ENCODE data around the gene BHLHE23. TPM values are rescaled to one million over a fixed set of nuclear protein-coding genes. Genes with fewer than 3 reads are reported as not detected.

Gene BHLHE23
- not detected for polyA plus RNA-seq (ENCODE audit: insufficient read depth in 1 of 5, insufficient read length in 5 of 5, low replicate concordance in 1 of 5)
- long read RNA-seq, donor 1 = 0 reads
- long read RNA-seq, donor 2 = 0 reads
- long read RNA-seq, donor 3 = 0 reads
- long read RNA-seq, donor 4 = 0 reads
- long read RNA-seq, donor 5 = 0 reads
- long read RNA-seq, donor 6 = 0 reads
- long read RNA-seq, donor 7 = 0 reads
- long read RNA-seq, donor 8 = 0 reads

DNA sequence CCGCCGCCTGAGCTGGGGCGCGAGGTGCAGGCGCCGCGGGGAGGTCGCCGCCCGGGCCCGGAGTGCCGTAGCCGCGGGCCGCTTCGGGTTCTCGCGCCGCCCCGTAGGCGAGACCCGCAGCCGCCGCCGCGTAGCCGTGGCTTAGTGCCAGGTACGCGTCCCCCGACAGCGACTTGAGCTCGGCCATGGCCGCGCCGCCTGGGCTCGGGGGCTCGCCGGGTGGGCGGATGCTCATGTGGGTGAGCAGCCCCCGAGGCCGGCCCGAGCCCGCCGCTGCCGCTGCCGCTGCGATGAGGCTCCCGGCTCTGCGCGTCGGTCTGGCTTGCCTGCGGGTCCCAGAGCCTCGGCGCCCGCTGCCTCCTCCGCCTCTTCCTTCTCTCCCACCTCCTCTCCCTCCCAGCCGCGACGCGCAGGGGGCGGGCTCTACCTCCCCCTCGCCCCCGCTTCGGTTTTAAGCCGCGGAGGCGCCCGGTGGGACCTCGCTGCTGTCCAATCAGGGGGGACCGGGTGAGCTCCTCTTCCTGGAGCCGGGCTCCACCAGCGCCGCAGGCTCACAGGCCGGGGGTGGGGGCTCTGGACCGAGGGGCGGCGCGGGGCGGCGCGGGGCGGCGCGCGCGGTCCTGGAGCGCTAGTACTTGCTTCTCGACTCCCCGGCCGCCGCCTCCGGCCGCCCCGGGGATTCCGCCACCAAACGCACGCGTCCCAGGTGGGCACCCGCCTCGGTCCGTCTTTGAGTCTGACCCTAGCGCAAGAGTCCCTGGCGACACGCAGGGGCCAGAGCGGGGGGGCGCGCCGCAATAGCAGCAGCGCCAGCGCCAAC is at the start of gene BHLHE23:
Gene BHLHE23 (minus strand): TSS at position 425 of the 820 bp plus-strand sequence. CDS start 190 bp downstream, at position 235.
- no peak for DNase-seq

DNA sequence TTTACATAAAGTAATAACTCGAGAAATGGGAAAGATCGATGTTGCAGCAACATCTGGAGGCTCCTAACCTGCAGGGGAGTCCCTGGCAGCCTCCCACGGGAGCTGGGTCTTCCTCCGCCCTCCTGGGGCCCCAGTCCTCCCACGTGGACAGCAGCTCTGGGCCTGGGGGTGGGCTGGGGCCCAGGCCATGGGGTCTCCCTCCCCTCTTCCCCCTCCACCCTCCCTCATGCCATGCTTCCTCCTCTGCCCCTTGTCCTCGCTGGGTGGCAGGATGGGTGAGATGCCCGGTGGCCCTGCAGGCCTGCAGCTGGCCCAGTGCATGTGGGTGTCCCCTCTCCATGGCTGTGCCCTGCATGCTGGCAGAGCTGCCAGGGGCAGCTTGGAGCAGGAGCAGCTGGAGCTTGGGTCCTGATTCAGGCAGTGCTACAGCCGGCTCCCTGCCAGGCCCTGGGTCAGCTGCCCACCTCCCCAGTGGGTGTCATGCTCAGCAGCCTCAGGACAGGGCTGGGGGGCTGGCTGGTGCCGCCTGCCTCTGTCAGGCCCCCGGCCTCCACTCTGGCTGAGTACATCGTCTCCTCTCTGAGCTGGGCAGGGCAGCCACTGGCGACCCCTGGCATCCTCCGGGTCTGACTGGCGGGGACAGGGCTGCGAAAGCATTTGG is 48.9 kb upstream of the BHLHE23 start:
- DNase-seq = no peak

DNA sequence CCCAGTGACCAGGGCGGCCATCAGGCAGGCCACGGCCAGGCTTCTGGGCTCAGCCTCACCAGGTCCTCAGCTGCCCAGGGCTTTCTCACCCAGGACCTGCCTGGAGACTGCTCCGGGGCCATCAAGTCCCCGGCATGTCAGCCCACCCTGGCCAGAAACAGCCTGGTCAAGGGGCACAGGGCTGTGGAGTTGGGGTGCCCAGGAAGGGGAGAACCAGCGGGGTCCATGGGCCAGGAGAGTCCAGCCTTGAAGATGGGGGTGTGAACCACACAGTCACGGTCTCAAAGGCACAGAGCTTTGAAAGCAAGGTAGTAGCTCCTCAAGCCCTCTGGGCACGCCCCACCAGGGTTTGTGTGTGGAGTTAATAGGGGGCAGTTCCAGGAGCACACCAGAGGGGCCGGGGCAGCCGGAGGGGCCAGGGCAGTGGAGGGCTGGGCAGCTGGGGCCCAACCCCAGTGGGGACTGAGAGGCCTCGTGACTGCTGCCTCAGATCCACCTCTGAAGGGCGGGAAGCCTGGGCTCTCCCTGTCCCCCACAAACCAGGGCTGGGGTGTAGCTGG is 48.0 kb upstream of the BHLHE23 start:
- DNase-seq = no peak

DNA sequence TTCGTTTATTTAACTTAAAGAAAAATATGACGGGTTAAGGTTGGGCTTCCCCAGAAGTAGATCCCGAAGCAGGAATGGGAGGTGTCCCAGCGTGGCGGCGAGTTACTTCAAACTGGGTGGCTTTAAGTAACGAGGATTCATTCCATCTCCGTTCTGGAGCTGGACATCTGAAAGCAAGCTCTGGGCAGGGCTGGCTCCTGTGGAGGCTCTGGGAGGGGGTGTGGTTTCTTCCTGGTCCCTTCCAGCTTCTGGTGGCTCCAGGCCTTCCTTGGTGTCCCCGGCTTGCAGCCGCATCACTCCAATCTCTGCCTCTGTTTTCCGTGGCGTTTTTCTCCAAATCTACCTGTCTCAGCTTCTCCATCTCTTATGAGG is 47.3 kb upstream of the BHLHE23 start:
- DNase-seq = no peak

DNA sequence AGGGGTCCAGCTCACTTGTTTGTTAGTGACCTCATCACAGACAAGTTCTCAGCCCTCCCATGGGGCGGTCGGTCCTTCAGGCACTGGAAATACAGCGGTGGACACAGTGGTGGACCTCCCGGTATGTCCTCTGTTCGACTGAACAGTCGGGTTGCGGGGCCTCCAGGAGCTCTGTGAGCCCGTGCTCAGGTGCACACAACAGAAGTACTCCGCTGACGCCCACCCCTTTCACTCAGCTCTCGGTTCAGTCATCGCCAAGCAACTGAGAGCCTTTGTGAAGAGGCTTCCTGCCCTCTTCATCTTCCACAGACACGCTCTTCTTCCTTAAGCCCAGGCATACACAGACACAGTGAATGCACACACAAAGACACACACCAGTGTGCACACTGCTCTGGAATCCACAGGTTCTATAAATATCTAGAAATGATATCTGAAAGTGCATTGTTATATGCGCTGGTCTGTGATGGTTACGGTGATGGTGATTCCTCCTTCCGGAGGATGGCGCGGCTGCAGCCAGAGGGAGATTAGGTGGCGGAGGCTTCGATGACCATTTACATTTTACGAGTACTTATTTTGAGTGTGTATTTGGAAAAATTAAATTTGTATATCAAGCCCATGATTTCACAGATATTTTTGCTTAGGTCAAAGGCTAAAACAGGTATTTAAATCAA is 46.8 kb upstream of the BHLHE23 start:
- DNase-seq = no peak

DNA sequence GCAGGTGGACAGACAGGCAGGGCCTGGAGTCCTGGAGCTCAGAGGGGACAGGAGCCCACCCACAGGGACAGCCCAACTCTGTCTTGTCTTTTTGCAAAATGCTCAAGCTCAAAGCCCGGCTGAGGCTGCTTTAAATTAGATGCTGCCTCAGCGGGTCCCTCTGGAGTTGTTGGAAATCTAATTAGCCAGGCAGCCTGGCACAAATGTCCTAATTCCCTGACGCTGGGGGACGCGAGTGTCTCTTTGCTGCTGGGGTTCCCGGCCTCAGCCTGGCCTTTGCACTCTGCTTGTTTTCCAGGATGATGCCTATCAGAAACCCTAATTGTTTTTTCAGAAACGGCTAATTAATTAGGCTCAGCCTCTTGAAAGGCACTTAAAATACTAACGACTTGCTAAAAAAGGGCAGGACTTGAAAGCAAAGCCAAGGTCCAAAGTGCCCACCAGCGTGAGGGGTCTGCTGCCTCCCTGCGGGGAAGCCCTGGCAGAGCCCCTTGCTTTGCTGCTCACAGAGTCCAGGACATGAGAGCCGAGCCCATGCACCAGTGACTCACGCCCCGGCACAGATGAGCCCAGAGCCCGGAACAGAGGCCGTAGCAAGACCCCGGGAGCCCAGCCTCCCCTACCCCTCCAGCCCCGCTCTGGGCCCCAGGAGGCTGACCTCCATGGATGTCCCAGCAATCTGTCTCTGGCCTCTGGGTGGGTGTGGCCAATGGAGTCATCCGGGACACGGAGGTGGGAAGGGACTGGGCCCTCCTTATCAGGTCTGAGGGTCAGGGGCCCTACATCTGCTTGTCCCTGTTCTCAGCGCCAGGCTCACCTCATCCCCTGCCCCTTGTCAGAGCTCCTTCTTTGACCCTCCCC is 46.0 kb upstream of the BHLHE23 start:
- DNase-seq = no peak

DNA sequence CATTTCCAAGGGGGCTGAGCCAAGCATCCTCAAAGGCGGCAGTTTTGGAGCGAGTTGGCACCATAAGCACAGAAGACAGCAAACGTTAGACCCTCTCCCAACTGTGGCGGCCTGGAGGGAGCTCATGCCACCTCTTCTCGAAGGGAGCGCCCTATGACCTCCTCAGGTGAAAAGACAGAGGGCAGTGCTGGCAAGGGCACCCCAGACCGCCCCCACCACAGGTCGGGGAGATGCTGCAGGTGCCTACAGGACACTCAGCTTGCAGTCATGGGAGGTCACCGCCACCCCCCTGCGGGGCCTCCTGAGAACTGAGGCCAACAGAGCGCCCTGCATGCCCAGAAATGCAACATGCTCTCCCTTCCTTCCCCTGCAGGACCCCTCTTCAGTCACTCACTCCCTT is 45.1 kb upstream of the BHLHE23 start:
- DNase-seq = no peak

DNA sequence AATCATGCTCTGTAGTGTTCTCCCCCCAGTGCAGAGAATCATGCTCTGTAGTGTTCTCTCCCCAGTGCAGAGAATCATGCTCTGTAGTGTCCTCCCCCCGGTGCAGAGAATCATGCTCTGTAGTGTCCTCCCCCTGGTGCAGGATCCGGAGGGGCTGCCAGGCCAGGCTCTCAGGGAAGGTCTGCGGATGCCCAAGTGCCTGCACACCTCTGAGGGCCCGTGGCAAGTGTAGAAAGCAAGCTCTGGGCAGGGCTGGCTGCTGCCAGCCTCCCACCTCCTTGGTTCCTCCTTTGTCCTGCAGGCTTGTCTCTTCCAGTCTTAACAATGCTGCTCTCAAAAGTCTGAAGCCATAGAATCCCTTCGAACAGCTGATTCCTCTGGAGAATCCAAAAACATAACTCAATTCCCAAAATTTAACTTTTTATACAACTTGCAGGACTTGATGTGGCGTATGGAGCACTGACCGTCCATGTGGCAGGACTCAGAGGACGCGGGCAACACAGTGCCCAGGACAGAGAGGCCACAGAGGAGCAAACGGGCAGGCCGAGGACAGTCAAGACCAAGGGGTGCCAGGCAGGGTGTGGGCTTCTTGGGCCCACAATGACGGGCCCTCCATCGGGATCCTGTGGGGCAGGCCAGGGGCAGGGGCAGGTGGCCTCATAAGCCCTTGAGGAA is 44.6 kb upstream of the BHLHE23 start:
- DNase-seq = no peak

DNA sequence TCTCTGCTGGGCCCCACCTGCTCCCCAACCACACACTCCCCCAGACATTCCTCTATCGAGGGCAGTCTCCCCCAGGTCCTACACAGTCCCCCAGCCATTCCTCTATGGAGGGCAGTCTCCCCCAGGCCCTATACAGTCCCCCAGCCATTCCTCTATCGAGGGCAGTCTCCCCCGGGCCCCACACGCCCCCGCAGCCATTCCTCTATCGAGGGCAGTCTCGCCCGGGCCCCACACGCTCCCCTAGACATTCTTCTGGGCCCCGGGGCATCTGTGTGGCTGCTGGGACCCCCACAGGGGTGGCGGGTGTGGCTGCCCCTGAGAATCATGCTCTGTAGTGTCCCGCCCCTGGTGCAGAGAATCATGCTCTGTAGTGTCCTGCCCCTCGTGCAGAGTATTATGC is 43.6 kb upstream of the BHLHE23 start:
- DNase-seq = no peak

DNA sequence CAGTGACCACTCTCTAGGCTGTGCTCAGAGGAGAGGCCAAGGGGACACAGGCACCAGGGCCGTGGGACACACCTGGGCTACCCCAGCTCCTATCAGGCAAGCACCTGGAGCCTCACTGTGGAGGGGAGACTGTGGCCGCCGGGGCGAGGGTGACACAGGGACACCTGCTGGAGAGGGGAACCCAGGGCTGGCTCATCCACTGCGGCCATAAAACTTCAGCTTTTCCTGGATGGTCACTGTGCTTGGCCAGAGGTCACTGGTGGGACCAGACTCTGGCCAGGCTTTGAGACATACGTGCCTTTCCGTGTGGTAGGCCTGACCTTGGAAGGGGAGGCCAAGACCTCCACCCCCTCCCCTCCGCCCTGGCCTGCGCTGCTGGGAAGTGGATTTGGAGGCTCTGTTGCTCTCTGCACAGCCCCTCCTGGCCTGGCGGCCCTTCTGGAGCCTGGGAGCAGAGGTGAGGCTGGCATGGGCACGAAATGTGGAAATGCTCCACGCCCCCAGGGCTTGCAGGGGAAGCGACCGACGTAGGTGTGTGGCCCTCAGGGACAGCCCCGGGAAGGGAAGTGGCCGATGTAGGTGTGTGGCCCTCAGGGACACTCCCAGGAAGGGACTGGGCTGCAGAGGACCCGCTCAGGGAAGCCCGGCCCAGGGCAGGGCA is 42.9 kb upstream of the BHLHE23 start:
- DNase-seq = no peak

DNA sequence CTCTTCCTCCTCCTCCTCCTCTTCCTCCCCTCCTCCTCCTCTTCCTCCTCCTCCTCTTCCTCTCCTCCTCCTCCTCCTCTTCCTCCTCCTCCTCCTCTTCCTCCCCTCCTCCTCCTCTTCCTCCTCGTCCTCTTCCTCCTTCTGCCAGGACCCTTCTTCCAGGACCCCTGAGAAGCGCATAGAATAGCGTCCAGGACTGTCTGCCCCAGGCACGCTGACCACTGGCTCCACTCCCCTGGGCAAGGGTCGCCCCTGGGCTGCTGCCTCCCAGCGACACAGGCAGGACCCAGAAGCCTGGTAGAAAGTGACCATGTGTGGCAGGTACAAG is 42.4 kb upstream of the BHLHE23 start:
- no peak for DNase-seq

DNA sequence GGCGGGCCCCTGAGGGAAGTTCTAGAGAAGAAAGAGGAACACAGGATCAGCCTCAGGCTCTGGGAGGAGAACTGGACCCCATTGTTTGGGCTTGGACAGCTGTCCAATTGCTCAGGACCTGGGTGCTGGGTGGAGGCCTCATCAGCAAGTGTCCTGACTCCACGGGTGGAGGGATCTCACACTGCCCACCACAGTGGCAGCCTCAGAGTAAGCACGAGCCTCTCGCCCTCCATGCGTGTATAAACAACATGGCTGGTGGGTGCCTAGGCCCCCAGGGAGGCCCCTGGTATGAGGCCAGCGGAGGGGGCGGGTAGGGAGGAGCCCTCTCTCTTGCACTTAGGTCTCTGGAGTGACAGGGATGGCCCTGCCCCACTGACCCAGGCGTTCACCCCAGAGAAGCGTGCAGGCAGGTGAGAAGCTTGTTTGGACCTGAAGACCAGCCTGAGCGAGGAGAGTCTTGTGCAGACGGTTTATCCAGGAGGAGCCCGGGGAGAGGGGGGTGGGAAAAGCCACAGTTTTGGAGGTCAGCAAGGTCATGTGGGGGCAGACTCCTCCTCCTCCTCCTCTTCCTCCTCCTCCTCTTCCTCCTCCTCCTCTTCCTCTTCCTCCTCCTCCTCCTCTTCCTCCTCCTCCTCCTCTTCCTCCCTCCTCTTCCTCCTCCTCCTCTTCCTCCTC is 41.9 kb upstream of the BHLHE23 start:
- no peak for DNase-seq

DNA sequence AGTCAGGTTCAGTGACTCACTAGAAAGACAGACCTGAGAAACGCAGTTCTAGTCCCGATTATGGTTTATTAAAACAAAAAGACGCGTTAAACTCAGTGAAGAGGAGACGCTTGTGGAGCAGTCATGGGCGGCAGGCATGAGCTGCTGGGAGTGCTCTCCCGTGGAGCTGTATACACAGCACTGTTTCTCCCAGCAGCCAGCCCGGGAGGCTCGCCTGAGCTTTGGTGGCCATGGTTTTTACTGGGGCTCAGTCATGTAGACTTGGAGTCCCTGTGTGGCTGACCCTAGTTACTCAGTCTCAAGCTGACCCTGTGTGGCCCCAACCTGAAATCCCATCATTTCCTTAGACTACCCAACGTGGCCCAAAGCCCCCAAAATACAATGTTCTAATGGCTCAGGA is 41.2 kb upstream of the BHLHE23 start:
- no peak for DNase-seq

DNA sequence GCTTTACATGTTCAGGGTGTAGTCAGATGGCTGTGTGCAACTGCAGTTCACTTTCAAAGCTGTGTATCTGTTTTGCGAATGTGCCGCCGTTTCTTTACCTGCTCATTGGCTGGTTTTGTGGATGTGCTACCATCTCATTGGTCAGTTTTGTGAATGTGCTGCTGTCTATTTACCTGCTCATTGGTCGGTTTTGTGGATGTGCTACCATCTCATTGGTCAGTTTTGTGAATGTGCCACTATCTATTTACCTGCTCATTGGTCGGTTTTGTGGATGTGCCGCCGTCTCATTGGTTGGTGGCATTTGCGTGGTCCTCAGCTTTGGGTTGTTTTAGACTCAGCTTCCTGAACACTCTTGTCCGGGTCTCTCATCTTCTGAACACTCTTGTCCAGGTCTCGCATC is 40.5 kb upstream of the BHLHE23 start:
- no peak for DNase-seq

DNA sequence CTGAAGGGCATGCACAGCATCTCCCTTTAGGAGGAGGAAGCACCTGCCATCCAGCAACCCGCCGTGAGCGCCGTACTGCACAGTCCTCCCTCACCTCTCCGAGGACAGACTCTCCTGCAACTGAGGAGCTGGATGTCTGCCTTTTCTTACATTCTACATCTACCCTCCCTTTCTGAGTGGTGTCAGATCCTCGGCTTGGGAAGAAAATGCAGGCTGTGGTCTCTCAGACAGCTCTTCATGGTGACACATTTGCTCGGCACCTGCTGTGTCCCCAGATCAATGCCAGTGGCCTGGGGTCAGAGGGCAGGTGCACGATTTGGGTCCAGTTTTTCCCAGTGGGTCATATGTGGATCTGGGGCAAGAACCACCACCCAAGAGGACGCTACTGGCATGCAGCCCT is 40.1 kb upstream of the BHLHE23 start:
- DNase-seq = no peak

DNA sequence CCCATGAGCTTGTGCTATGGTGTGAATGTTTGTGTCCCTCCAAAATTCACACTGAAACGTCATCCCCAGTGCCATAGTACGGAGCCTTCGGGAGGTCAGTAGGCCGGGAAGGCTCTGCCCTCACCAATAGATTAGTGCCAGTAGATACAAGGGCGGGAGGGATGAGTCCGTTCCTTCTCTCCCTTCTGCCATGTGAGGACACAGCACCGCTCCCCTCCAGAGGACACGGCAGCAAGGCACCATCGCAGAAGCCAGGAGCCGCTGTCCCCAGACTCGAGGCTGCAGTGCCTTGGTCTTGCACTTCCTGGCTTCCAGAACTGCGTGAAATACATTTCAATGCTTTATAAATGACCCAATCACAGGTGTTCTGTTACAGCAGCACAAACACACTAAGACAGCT is 39.2 kb upstream of the BHLHE23 start:
- DNase-seq = no peak

DNA sequence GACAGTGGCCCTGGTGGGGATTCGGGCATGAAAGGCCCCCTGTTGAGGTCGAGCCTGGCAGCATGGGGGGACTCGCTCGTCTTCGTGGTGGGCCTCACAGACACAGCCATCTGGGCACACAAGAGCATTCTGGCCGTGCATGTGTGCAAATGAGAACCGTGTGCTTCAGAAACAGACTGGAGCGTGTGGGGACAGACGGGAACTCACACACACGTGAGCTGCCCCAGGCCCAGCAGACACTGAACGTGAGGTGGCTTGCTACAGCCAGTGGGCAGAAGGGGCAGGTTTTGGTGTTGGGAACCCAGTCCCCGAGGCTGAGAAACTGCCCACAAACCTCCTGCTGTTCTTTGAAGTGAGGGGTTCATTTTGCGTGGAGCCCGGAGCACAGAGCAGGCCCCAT is 38.6 kb upstream of the BHLHE23 start:
- DNase-seq = no peak

DNA sequence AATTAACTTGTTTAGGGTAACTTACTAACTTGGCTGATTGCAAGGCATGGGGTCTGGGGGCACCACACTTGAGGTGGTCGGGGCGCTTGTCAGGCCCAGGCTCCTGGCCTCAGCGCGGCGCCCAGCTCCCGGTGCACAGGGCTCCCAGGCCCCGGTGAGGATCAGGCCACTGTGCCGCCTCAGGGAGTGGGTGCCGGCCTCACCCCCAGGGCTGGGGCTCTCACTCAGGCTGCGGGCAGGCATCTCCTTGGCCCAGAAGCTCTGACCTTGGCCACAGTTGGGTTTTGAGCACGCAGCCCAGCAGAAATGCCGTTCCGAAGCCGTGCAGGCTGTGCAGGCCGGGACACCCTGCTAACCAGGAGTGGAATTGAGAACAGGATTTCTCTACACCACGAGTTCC is 37.8 kb upstream of the BHLHE23 start:
- no peak for DNase-seq

DNA sequence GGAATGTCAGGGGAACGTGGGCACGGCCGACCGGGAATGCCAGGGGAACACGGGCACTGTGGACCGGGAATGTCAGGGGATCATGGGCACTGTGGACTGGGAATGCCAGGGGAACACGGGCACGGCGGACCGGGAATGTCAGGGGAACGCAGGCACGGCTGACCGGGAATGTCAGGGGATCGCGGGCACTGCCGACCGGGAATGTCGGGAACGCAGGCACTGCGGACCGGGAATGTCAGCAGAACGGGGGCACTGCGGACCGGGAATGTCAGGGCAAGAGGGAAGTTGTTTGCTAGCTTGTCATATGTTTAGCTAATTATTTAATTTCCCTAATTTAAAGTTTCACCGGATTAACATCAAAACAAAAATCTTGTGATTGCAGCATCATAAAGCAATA is 37.4 kb upstream of the BHLHE23 start:
- no peak for DNase-seq
